ENCODE data around the gene AZGP1. TPM values are rescaled to one million over a fixed set of nuclear protein-coding genes. Genes with fewer than 3 reads are reported as not detected.
"Not testable (repeated sequence)": the region's sequence is repeated elsewhere in the genome, so short reads cannot be mapped to it uniquely, and the experiment has no call there.

AZGP1 gene
- total RNA-seq (2014; rRNA removed; shearing (Covaris generic)), result 0.62 TPM in 1 of 2 replicates, not detected in the other

- peak; percentile 43 for DNase-seq (ENCODE audit: low read depth)
These were observed at the start of gene AZGP1 for GRCh38 chr7:99975782-99976521. AZGP1 (minus strand) TSS chr7:99976031; CDS start chr7:99976020, 11 bp downstream.

- no peak for DNase-seq (ENCODE audit: low read depth)
These were observed 48.3 kb upstream of the AZGP1 start for GRCh38 chr7:100024020-100024619.

GRCh38 chr7:100023526-100023925 lies 47.7 kb upstream of the AZGP1 start:
- no peak for DNase-seq (ENCODE audit: low read depth)

GRCh38 chr7:100022621-100023020 lies 46.8 kb upstream of the AZGP1 start:
- no peak for DNase-seq (ENCODE audit: low read depth)

GRCh38 chr7:100021297-100021696 lies 45.5 kb upstream of the AZGP1 start:
- no peak for DNase-seq (ENCODE audit: low read depth)

- no peak for DNase-seq (ENCODE audit: low read depth)
These were observed 44.1 kb upstream of the AZGP1 start for GRCh38 chr7:100019908-100020307.

- DNase-seq (ENCODE audit: low read depth), result no peak
These were observed 42.0 kb upstream of the AZGP1 start for GRCh38 chr7:100017875-100018274.

- no peak for DNase-seq (ENCODE audit: low read depth)
These were observed 41.5 kb upstream of the AZGP1 start for GRCh38 chr7:100017300-100017699.

GRCh38 chr7:100016215-100016901 lies 40.5 kb upstream of the AZGP1 start:
- DNase-seq (ENCODE audit: low read depth), result no peak

- DNase-seq (ENCODE audit: low read depth), result peak; percentile 93
These were observed 39.7 kb upstream of the AZGP1 start, which contains the start of gene ZKSCAN1 for GRCh38 chr7:100015232-100016214. ZKSCAN1 (plus strand) TSS chr7:100015596; CDS start chr7:100023507, 7,911 bp downstream.

GRCh38 chr7:100013328-100013676 lies 37.5 kb upstream of the AZGP1 start:
- DNase-seq (ENCODE audit: low read depth), result no peak

- DNase-seq (ENCODE audit: low read depth), result not testable (repeated sequence)
These were observed 36.8 kb upstream of the AZGP1 start for GRCh38 chr7:100012385-100013327.

- no peak for DNase-seq (ENCODE audit: low read depth)
These were observed 35.7 kb upstream of the AZGP1 start for GRCh38 chr7:100011516-100011915.

- DNase-seq (ENCODE audit: low read depth), result no peak
These were observed 35.1 kb upstream of the AZGP1 start for GRCh38 chr7:100010901-100011300.

- DNase-seq (ENCODE audit: low read depth), result not testable (repeated sequence)
These were observed 34.1 kb upstream of the AZGP1 start for GRCh38 chr7:100009952-100010351.

- no peak for DNase-seq (ENCODE audit: low read depth)
These were observed 32.7 kb upstream of the AZGP1 start for GRCh38 chr7:100008525-100008924.

- peak; percentile 20 for DNase-seq (ENCODE audit: low read depth)
These were observed 32.1 kb upstream of the AZGP1 start for GRCh38 chr7:100007887-100008286.

GRCh38 chr7:100003711-100004661 lies 28.2 kb upstream of the AZGP1 start:
- no peak for DNase-seq (ENCODE audit: low read depth)

GRCh38 chr7:100000239-100000638 lies 24.4 kb upstream of the AZGP1 start:
- no peak for DNase-seq (ENCODE audit: low read depth)

Measured in M059J (cell line).